ENCODE measurements around the gene ASCC1. TPM values are rescaled to one million over a fixed set of nuclear protein-coding genes. Genes with fewer than 3 reads are reported as not detected.

Gene ASCC1
- total and polyA plus RNA-seq, 9 donors, result 21.6 to 53.9 (median 31.1) TPM

DNA sequence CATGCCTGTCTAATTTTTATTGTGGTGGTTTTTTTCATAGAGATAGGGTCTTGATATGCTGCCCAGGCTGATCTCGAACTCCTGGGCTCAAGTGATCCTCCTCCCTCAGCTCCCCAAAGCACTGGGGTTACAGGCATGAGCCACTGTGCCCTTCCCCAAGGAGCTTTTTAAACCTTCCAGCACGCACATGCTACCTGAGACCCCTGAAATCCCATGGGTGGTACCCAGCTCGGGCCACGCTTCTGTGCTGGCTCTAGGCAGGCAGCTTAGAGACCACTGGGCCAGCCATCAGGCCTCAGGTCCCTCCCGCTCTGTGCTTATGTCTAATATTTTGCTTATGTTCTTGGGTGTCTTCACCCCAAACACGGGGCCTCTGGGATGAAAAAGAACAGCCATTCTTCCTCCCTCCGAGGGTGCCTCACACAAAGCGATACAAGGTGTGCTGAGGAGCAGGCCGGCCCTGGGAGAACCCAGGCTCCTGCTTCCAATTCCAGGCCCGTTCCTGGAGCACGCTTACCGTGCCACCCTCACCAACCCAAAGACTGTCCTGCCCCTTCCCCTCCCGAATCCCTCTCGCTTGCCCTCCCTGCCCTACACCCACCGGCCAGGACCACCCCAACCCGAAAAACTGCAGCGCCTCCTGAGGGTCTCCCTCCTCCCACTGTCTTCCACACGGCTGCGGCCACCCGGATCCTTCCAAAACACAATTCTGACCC, 138.6 kb downstream of the ASCC1 start:
- TF ChIP-seq, protein P1, sequence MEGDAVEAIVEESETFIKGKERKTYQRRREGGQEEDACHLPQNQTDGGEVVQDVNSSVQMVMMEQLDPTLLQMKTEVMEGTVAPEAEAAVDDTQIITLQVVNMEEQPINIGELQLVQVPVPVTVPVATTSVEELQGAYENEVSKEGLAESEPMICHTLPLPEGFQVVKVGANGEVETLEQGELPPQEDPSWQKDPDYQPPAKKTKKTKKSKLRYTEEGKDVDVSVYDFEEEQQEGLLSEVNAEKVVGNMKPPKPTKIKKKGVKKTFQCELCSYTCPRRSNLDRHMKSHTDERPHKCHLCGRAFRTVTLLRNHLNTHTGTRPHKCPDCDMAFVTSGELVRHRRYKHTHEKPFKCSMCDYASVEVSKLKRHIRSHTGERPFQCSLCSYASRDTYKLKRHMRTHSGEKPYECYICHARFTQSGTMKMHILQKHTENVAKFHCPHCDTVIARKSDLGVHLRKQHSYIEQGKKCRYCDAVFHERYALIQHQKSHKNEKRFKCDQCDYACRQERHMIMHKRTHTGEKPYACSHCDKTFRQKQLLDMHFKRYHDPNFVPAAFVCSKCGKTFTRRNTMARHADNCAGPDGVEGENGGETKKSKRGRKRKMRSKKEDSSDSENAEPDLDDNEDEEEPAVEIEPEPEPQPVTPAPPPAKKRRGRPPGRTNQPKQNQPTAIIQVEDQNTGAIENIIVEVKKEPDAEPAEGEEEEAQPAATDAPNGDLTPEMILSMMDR (IDR thresholded peaks at IDR 0.05), result no peak
- TF ChIP-seq POLR2A (IDR thresholded peaks at IDR 0.05) (no peak), EP300 (IDR thresholded peaks at IDR 0.05) (no peak)
- H3K36me3 ChIP-seq, result no peaks in the 10 kb centered on the region
- DNase-seq, result peak in 2 of 5 donors; percentile 17

DNA sequence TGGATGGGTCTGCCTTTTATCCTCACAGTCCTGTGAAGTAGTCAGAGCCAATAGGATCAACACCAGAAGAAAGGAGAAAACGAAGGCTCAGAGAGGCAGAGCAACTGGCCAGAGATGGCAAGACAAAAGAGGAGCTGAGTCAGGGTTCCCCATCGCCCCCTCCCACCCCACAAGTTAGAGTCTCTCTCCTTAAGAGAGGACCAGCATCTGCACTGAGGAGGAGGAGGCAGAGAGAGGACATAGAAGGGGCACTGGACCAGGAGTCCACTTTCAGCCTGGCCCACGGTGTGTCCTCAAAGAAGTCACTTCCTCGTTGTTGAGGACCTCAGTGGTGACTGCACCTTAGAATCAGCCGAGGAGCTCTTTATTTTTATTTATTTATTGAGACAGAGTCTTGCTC, 139.3 kb downstream of the ASCC1 start:
- H3K27me3 ChIP-seq, result no peaks in the 10 kb centered on the region
- H3K4me3 ChIP-seq, result no peak overlapping the region
- no peaks in the 10 kb centered on the region for H3K4me1 ChIP-seq (ENCODE audit: insufficient read depth)
- no peak overlapping the region for H3K27ac ChIP-seq
- DNase-seq, result peak in 1 of 5 donors; percentile 10
- 70 to 81% (median 74%) methylated on average over 5 of the region's 5 CpGs for WGBS, 3 donors
- H3K36me3 ChIP-seq, result no peaks in the 10 kb centered on the region
- TF ChIP-seq, protein P1 (IDR thresholded peaks at IDR 0.05), result no peak
- TF ChIP-seq EP300 (IDR thresholded peaks at IDR 0.05) (no peak), POLR2A (IDR thresholded peaks at IDR 0.05) (no peak)
- intact Hi-C loops (cut with DNase I), result no loop called here
- H3K9me3 ChIP-seq, result no peaks in the 10 kb centered on the region

More for the DNA sequence above, 138.6 kb downstream of the ASCC1 start:
- H3K27ac ChIP-seq, result no peak overlapping the region
- intact Hi-C loops (cut with DNase I), result no loop called here
- no peak overlapping the region for H3K4me3 ChIP-seq
- no peaks in the 10 kb centered on the region for H3K27me3 ChIP-seq
- H3K4me1 ChIP-seq (ENCODE audit: insufficient read depth), result no peaks in the 10 kb centered on the region
- H3K9me3 ChIP-seq, result no peaks in the 10 kb centered on the region
- WGBS, 3 donors, result 90 to 91% (median 90%) methylated on average over 20 of the region's 20 CpGs

DNA sequence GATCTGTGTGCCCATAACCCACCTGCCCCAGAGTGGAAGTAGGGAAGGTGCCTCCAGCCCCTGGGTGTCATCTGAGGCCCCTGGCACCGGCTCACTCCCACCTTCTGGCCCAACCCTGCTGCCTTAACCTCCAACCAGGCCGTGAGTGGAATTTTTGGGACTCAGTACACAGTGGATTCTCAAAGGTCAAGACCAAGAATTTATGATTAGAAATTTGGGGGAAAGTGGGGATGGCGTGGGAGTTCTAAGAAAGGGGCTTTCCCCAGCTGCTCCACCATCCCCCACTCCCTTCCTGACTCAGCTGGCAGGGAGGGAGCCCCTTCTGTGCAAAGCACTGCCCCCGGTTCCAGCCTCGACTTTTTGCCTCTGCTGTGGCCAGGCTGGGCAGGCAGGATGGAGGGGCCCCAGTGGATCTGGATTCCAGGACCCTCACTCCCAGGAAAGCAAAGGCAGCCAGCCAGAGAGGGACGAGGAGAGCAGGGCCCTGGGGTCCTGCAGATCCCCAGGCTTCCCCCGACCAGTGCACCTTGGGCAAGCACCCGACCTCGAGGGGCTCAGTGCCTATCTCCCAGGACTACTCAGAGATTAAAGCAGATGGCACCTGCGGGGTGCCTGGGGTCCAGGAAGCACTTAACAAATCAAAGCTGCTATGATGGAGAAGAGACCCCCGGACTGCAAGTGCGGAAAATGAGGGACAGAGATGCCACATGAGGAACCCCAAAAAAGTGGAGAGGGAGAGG, 140.5 kb downstream of the ASCC1 start:
- H3K4me3 ChIP-seq, result no peak overlapping the region
- TF ChIP-seq EP300 (IDR thresholded peaks at IDR 0.05), result no peak
- peak in 1 of 5 donors; percentile 23 for DNase-seq

DNA sequence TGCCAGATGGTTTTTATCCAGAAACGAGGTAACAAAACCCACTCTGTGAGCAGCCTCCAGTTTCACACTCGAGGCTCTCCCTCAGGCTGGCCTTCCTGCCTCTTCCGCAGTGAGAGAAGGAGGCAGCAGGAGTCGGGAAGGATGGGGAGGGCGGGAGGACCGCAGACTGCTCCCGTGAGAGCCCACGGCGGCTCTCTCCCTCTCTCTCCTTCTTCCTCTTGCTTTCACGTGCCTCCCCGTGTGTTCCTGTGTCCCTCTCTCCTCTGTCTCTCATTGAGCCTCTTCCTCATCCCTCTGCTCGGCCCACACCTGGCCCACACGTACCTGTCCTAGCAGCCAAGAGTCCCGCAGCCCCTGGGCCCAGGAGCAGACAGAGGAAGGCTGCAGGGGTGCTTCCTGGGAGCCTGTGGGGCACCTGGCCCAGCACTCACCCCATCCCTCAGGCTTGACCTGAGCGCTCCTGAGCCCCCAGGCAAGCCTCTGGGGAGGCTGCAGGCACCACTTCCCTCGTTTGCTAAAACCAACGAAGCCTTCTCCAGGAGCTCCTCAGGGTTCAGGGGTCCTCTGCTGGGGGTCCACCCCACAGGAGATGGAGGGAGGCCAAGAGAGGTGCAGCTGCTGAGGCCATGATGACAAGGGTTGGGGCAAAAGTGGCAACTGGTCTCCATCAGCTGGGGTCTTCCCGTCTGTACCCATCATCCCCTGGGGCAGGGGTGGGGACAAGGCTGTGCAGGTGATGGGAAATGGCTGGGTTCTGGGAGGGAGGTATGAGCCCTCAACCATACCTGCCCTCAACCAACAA, 141.3 kb downstream of the ASCC1 start:
- no peak overlapping the region for H3K4me3 ChIP-seq
- no peaks in the 10 kb centered on the region for H3K9me3 ChIP-seq
- no peaks in the 10 kb centered on the region for H3K36me3 ChIP-seq
- intact Hi-C loops (cut with DNase I), result no loop called here
- WGBS, 3 donors, result 83 to 87% (median 84%) methylated on average over 18 of the region's 18 CpGs
- H3K27me3 ChIP-seq, result no peaks in the 10 kb centered on the region
- H3K27ac ChIP-seq, result no peak overlapping the region
- DNase-seq, result peak in 1 of 5 donors; percentile 26
- H3K4me1 ChIP-seq (ENCODE audit: insufficient read depth), result no peaks in the 10 kb centered on the region
- TF ChIP-seq POLR2A (IDR thresholded peaks at IDR 0.05), result no peak
- no peak for TF ChIP-seq EP300 (IDR thresholded peaks at IDR 0.05)
- TF ChIP-seq, protein P1 (IDR thresholded peaks at IDR 0.05), result no peak

More for the DNA sequence above, 140.5 kb downstream of the ASCC1 start:
- no peaks in the 10 kb centered on the region for H3K4me1 ChIP-seq (ENCODE audit: insufficient read depth)
- intact Hi-C loops (cut with DNase I), result no loop called here
- WGBS, 3 donors, result 77 to 79% (median 78%) methylated on average over 12 of the region's 12 CpGs
- no peaks in the 10 kb centered on the region for H3K9me3 ChIP-seq
- H3K36me3 ChIP-seq, result no peaks in the 10 kb centered on the region
- no peak overlapping the region for H3K27ac ChIP-seq
- no peaks in the 10 kb centered on the region for H3K27me3 ChIP-seq
